GM13976 (cell line): ENCODE data around the gene CLPSL2.

Experiments used
- DNase-seq: peaks from one replicate; pipeline ENCODE4 v3.0.0; 2012; ENCODE audit warnings: low spot score
- in situ Hi-C: fragments of 300-500 bp; cut with MboI; formaldehyde crosslinking; loops from one replicate; pipeline ENCODE4 v1.12.0; 2022; ENCODE audit warnings: low sequenced_read_pairs, mixed read lengths, inconsistent platforms; ENCODE audit not compliant: unreplicated experiment
- TF ChIP-seq, protein P1 (sequence below): IDR thresholded peaks from 2 replicates; pipeline ENCODE4 v1.5.1; 2012; ENCODE audit warnings: borderline replicate concordance, mild to moderate bottlenecking; ENCODE audit not compliant: insufficient read depth; ENCODE audit errors: extremely low read depth, missing control alignments, control extremely low read depth

Gene CLPSL2

DNA sequence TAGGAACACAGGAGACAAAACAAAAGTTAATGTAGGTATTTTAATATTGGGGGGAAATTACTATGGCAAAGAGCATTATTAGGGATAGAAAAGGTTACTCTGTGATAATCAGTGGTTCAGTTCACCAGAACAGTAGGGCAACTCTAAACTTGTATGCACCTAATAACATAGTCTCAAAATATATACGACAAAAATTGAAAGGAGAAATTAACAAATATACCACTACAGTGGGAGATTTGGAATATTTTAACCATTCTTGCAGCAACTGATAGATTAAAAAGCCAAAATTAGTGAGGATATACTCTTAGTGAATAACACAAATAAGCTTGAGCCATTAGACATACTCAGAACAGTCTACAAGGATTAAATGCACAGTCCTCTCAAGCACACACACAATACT lies 28.5 kb upstream of the CLPSL2 start:
- no peak for DNase-seq
- TF ChIP-seq, protein P1, sequence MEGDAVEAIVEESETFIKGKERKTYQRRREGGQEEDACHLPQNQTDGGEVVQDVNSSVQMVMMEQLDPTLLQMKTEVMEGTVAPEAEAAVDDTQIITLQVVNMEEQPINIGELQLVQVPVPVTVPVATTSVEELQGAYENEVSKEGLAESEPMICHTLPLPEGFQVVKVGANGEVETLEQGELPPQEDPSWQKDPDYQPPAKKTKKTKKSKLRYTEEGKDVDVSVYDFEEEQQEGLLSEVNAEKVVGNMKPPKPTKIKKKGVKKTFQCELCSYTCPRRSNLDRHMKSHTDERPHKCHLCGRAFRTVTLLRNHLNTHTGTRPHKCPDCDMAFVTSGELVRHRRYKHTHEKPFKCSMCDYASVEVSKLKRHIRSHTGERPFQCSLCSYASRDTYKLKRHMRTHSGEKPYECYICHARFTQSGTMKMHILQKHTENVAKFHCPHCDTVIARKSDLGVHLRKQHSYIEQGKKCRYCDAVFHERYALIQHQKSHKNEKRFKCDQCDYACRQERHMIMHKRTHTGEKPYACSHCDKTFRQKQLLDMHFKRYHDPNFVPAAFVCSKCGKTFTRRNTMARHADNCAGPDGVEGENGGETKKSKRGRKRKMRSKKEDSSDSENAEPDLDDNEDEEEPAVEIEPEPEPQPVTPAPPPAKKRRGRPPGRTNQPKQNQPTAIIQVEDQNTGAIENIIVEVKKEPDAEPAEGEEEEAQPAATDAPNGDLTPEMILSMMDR = no peak
- in situ Hi-C loops = no loop called here

DNA sequence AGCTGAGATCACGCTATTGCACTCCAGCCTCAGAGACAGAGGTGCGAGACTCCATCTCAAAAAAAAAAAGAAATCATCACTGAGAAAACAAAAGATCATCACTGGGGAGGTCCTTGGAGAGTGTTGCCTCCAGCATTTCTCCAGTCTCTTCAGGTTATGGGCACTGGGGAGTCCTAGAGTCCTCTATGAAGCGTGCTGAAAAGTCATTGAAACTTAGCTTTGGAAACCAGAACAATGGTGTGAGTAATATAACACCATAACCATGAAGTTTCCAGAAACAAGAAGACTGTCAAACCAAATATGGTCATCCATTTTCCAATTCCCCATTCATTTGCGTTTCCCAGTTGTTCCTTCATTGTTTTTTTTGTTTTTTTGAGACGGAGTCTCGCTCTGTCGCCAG lies 25.8 kb upstream of the CLPSL2 start:
- in situ Hi-C loops = no loop called here
- no peak for DNase-seq
- TF ChIP-seq, protein P1 = no peak

DNA sequence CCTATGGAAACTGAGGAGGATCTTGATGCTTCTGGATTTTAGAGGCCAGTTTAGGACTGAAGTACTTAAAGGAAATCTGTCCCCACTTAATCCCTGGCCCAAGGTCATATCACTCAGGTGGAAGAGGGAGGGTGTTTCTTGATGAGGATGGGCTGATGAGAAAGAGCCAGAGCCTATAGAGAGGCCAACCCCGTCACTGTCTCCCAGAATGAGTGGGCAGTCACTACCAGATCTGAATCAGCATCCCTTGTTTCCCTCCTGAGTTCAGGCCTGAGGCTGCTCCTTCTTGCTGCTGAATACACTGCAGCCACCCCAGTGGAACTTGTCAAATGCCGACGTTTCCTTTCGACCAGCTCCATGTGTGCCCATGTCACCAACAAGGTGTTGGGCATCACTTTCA lies 24.8 kb upstream of the CLPSL2 start:
- in situ Hi-C loops = no loop called here
- DNase-seq = no peak
- TF ChIP-seq, protein P1 = no peak

DNA sequence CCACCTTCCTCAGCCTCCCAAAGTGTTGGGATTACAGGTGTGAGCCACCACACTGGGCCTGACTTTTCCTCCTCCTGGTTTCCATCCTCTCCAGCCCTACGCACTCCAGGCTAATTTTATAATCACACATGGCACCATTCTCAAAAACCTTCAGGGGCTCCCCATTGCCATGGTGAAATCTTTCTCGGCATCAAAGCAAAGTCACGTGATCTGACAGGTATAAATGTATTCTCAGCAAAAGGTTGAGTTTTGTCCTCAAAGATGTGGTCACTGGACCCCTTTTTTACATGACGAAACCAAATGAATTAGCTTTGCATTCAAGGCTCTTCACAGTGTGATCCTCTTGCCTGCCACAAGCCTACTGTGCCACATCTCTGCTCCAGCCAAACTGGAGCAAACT lies 24.1 kb upstream of the CLPSL2 start:
- in situ Hi-C loops = no loop called here
- TF ChIP-seq, protein P1 = no peak
- DNase-seq = no peak

DNA sequence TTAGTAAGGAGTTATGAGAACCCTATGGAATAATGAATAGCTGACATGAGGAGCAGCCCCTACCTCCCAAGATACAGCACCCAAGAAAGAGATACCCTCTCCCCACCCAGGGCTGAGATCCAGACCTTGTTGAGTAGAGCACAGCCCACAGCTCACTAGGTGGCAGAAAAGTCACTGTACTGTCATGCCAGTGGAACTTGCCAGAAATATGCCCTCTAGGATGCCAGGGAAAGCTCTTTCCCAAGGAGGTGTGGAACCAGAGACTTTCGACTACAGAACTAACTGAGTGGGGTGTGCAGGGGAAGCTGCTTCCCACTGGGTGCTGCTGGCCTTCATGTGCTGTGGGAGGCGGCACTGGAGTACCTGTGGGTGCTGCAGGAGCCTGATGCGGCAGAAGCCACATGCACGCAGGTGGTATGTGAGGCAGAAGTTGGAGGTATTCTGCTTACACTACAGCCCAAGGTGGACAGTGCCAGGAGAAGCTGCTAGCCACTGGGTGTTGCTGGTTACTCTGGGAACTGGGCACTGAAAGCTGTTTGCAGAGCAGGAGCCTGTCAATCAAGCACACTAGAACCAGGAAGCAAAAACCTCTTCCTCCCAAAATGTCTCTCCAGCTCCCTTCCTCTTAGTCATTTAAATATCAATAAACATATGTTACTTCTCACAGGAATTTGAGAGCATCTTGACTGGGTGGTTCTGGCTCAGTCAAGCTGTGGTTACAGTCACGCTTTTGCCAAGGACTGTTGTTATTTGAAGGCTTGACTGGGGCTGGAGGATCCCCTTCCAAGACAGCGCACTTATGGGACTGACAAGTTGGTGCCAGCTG lies 21.7 kb upstream of the CLPSL2 start:
- DNase-seq = no peak
- in situ Hi-C loops = no loop called here
- TF ChIP-seq, protein P1 = no peak

DNA sequence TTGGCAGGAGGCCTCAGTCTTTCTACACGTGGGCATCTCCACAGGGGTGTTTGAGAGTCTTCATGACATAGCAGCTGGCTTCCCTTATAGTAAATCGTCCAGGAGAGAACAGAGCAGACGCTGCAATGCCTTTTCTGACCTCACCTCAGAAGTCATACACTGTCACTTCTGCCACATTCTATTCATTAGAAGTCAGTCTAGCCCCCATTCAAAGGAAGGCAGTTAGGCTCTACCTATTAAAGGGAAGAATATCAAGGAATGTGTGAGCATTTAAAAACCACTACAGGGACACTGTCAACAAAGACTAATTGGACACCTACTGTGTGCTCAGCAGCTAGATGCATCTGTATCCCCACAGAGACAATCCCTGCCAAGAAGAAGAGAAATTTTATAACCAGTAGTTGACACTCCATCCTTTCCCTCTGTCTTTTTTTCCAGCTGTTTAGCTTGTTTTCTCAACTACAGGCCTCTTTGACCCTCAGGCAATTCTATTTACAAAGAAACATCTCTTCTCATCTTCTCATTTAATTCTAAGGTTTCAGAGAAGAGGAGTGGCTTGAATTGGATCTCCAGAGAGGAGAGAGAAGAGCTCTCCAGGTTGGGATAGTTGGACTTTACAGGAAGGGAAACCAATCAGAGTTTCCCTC lies 21.0 kb upstream of the CLPSL2 start:
- in situ Hi-C loops = no loop called here
- TF ChIP-seq, protein P1 = no peak
- DNase-seq = no peak
